SK-N-SH (cell line): ENCODE results near the gene GRM5. TPM values are rescaled to one million over a fixed set of nuclear protein-coding genes. Genes with fewer than 3 reads are reported as not detected.

Experiments
- CTCF ChIA-PET: fragments of 300-600, 350-600 bp; formaldehyde crosslinking; extraction: SDS; loops from one replicate; lab custom pipeline; 2021; lab: Yijun Ruan, JAX
- POLR2A ChIA-PET: fragments of 350-600 bp; sonication (Branson Sonifier 250); formaldehyde crosslinking; extraction: SDS; loops from one replicate; lab custom pipeline; 2020; ENCODE audit warnings: antibody characterized with exemption, inconsistent platforms; lab: Yijun Ruan, JAX
- DNase-seq: peaks from one replicate; pipeline ENCODE4 v3.0.0; 2012
- H2AFZ ChIP-seq: fragments of 200-600 bp; sonication (generic); 2 replicates; pipeline ENCODE4 v1.8.1; 2016; ENCODE audit warnings: antibody characterized with exemption, mild to moderate bottlenecking, low read depth
- H3F3A ChIP-seq: fragments of 200-600 bp; sonication (generic); replicated peaks from 2 replicates; pipeline ENCODE3; 2016; ENCODE audit warnings: antibody characterized with exemption, mild to moderate bottlenecking; ENCODE audit not compliant: insufficient read depth
- H3K27ac ChIP-seq, 2 experiments: fragments of 200-500 bp in 1 of 2; fragments of 200-600 bp in 1 of 2; sonication (Bioruptor generic) in 1 of 2; sonication (generic), shearing (Covaris generic) in 1 of 2; 2 replicates each; pipeline versions ENCODE4 v1.5.1 to v1.6.1; 2014 to 2016; ENCODE audit warnings: low read depth in 2 of 2, inconsistent platforms in 1 of 2, low read length in 1 of 2, mild to moderate bottlenecking in 1 of 2, mixed read lengths in 1 of 2
- H3K27me3 ChIP-seq: fragments of 200-600 bp; sonication (generic), shearing (Covaris generic); 2 replicates; pipeline ENCODE4 v1.6.1; 2016; ENCODE audit warnings: mixed run types; ENCODE audit not compliant: insufficient read depth
- H3K36me3 ChIP-seq, 2 experiments: fragments of 200-500 bp in 1 of 2; fragments of 200-600 bp in 1 of 2; sonication (Bioruptor generic) in 1 of 2; sonication (generic) in 1 of 2; replicated peaks in 1 of 2; 2 replicates each; pipeline versions ENCODE3 to v1.5.1; 2014 to 2016; ENCODE audit warnings: low read length in 1 of 2, mild to moderate bottlenecking in 1 of 2; ENCODE audit not compliant: insufficient read depth in 2 of 2, control insufficient read depth in 1 of 2
- H3K4me1 ChIP-seq, 2 experiments: fragments of 200-500 bp in 1 of 2; fragments of 200-600 bp in 1 of 2; sonication (Bioruptor generic) in 1 of 2; sonication (generic), shearing (Covaris generic) in 1 of 2; 2 replicates each; pipeline versions ENCODE4 v1.5.1 to v1.6.1; 2014 to 2016; ENCODE audit warnings: low read depth in 1 of 2, low read length in 1 of 2, mixed run types in 1 of 2; ENCODE audit not compliant: insufficient read depth in 2 of 2, control insufficient read depth in 1 of 2
- H3K4me2 ChIP-seq: fragments of 200-600 bp; sonication (generic), shearing (Covaris generic); 2 replicates; pipeline ENCODE4 v1.6.1; 2017; ENCODE audit warnings: mixed run types
- H3K4me3 ChIP-seq, 2 experiments: fragments of 200-500 bp in 1 of 2; fragments of 200-600 bp in 1 of 2; sonication (Bioruptor generic) in 1 of 2; sonication (generic), shearing (Covaris generic) in 1 of 2; 2 replicates each; pipeline versions ENCODE4 v1.5.1 to v1.8.1; 2014 to 2016; ENCODE audit warnings: low read depth in 2 of 2, inconsistent platforms in 1 of 2, low read length in 1 of 2, mild to moderate bottlenecking in 1 of 2, mixed read lengths in 1 of 2, moderate library complexity in 1 of 2
- H3K79me2 ChIP-seq: fragments of 200-600 bp; sonication (generic); 2 replicates; pipeline ENCODE4 v1.8.1; 2017; ENCODE audit warnings: mild to moderate bottlenecking; ENCODE audit not compliant: insufficient read depth
- H3K9ac ChIP-seq: fragments of 200-600 bp; sonication (generic); 2 replicates; pipeline ENCODE4 v1.6.1; 2017; ENCODE audit warnings: mixed run types
- H3K9me2 ChIP-seq: fragments of 200-600 bp; sonication (generic); 2 replicates; pipeline ENCODE4 v1.6.1; 2017; ENCODE audit warnings: mixed run types
- H3K9me3 ChIP-seq: fragments of 200-600 bp; sonication (generic); 2 replicates; pipeline ENCODE4 v1.6.1; 2017; ENCODE audit warnings: mixed run types, mild to moderate bottlenecking, moderate library complexity
- H4K20me1 ChIP-seq: fragments of 200-600 bp; sonication (generic); 2 replicates; pipeline ENCODE4 v1.6.1; 2017; ENCODE audit warnings: mild to moderate bottlenecking, mixed run types; ENCODE audit not compliant: insufficient read depth
- CTCF ChIP-seq: fragments of 200-600 bp; sonication (generic); IDR thresholded peaks from 2 replicates; pipeline ENCODE4 v1.6.1; 2017; ENCODE audit warnings: antibody characterized with exemption, mild to moderate bottlenecking, moderate library complexity
- EP300 ChIP-seq, 2 experiments: IDR thresholded peaks; 2 replicates each; pipeline versions ENCODE4 v1.4.0 to v1.6.1; 2012; ENCODE audit warnings: borderline replicate concordance in 1 of 2, low read depth in 1 of 2, low read length in 1 of 2
- EZH2phosphoT487 ChIP-seq: fragments of 200-600 bp; sonication (generic); IDR thresholded peaks from 2 replicates; pipeline ENCODE4 v1.6.1; 2017; ENCODE audit warnings: low read depth, mixed run types, mild to moderate bottlenecking, antibody characterized with exemption, moderate library complexity, borderline replicate concordance
- FOSL2 ChIP-seq: IDR thresholded peaks from 2 replicates; pipeline ENCODE4 v1.4.0; 2012; ENCODE audit warnings: low read depth, mild to moderate bottlenecking, moderate library complexity, borderline replicate concordance
- FOXM1 ChIP-seq: IDR thresholded peaks from 2 replicates; pipeline ENCODE4 v1.4.0; 2012; ENCODE audit warnings: low read depth, mild to moderate bottlenecking
- GABPA ChIP-seq: IDR thresholded peaks from 2 replicates; pipeline ENCODE4 v1.4.0; 2012; ENCODE audit warnings: low read depth, mild to moderate bottlenecking
- JUND ChIP-seq: IDR thresholded peaks from 2 replicates; pipeline ENCODE4 v1.4.0; 2012
- MAX ChIP-seq: IDR thresholded peaks from 2 replicates; pipeline ENCODE4 v1.4.0; 2012; ENCODE audit warnings: low read depth
- MEF2A ChIP-seq: IDR thresholded peaks from 2 replicates; pipeline ENCODE4 v1.4.0; 2012; ENCODE audit warnings: low read depth, borderline replicate concordance
- NFIC ChIP-seq: IDR thresholded peaks from 2 replicates; pipeline ENCODE4 v1.4.0; 2012; ENCODE audit warnings: borderline replicate concordance
- NRF1 ChIP-seq: IDR thresholded peaks from 2 replicates; pipeline ENCODE4 v1.6.1; 2012; ENCODE audit warnings: low read depth, mild to moderate bottlenecking, low read length
- PBX3 ChIP-seq: IDR thresholded peaks from 2 replicates; pipeline ENCODE4; 2012
- POLR2AphosphoS5 ChIP-seq: IDR thresholded peaks from 2 replicates; pipeline ENCODE4 v1.6.1; 2012; ENCODE audit warnings: low read depth, low read length
- RAD21 ChIP-seq: IDR thresholded peaks from 2 replicates; pipeline ENCODE4 v1.6.1; 2012; ENCODE audit warnings: mild to moderate bottlenecking, low read length
- RCOR1 ChIP-seq: fragments of 150-350 bp; IDR thresholded peaks from 2 replicates; pipeline ENCODE4 v1.6.1; 2017; ENCODE audit warnings: antibody characterized with exemption, low read length
- RFX5 ChIP-seq: IDR thresholded peaks from 2 replicates; pipeline ENCODE4 v1.6.1; 2012; ENCODE audit warnings: mild to moderate bottlenecking, improper control_type of control experiment, low read length
- RXRA ChIP-seq: IDR thresholded peaks from 2 replicates; pipeline ENCODE4 v1.4.0; 2012; ENCODE audit warnings: low read depth, mild to moderate bottlenecking, borderline replicate concordance
- TCF12 ChIP-seq: IDR thresholded peaks from 2 replicates; pipeline ENCODE4 v1.4.0; 2012
- TEAD4 ChIP-seq: IDR thresholded peaks from 2 replicates; pipeline ENCODE4 v1.4.0; 2012; ENCODE audit warnings: mild to moderate bottlenecking, borderline replicate concordance; ENCODE audit not compliant: insufficient read depth
- YY1 ChIP-seq: IDR thresholded peaks from 2 replicates; pipeline ENCODE4 v1.4.0; 2012; ENCODE audit warnings: low read depth, mild to moderate bottlenecking
- WGBS: methylation state at CpG from one replicate; pipeline ENCODE4 v1.1.6; 2017; ENCODE audit warnings: low lambda C conversion rate; 5-methylcytosine and 5-hydroxymethylcytosine counted together
- polyA plus RNA-seq, 3 experiments: library from polyadenylated mRNA; depleted of rRNA; stranded (reverse); fragments of >200 nt; gene quantifications; 2 replicates each; pipeline ENCODE4 v1.2.3, GENCODE V29; 2012
- TF ChIP-seq, protein P1 (sequence below): IDR thresholded peaks from 2 replicates; pipeline ENCODE4 v1.4.0; 2012; ENCODE audit warnings: low read depth, borderline replicate concordance
- TF ChIP-seq, protein P2 (sequence below): IDR thresholded peaks from 2 replicates; pipeline ENCODE4 v1.6.1; 2012; ENCODE audit warnings: mild to moderate bottlenecking, low read depth, low read length, moderate library complexity
- TF ChIP-seq, protein P3 (sequence below): IDR thresholded peaks from 2 replicates; pipeline ENCODE4 v1.4.0; 2012; ENCODE audit warnings: low read depth, borderline replicate concordance

GRM5 gene
- polyA plus RNA-seq, 1 of the 3 experiments (the other 2 are of a cell fraction), result not detected

GRCh38 chr11:88555018-88555828 is 510.6 kb downstream of the GRM5 start:
- Histone ChIP-seq H2AFZ (peak overlapping the region; percentile 45), H3K4me2 (peak overlapping the region; percentile 65; the same call in 1 of the 2 replicates), H3F3A (peaks cover 25% of the 10 kb centered on the region), H4K20me1 (no peaks in the 10 kb centered on the region), H3K9ac (peak overlapping the region; percentile 30; the same call in 1 of the 2 replicates), H3K27ac (peak overlapping the region in 1 of 2 experiments; percentile 96; a peak in 2 of 4 replicates), H3K9me2 (no peaks in the 10 kb centered on the region), H3K79me2 (no peaks in the 10 kb centered on the region), H3K27me3 (no peaks in the 10 kb centered on the region), H3K36me3 (no peaks in the 10 kb centered on the region), H3K4me3 (peak overlapping the region in 1 of 2 experiments; percentile 32; a peak in 2 of 4 replicates), H3K9me3 (no peaks in the 10 kb centered on the region), H3K4me1 (peaks cover 0 to 9% of the 10 kb centered on the region in 2 experiments; a peak in 1 of 4 replicates)
- no peak for DNase-seq
- POLR2A ChIA-PET, result no interaction called here
- TF ChIP-seq NFIC, result peak; percentile 90
- peak; percentile 85 for TF ChIP-seq TCF12
- TF ChIP-seq FOSL2, result peak; percentile 92
- TF ChIP-seq, protein P1, sequence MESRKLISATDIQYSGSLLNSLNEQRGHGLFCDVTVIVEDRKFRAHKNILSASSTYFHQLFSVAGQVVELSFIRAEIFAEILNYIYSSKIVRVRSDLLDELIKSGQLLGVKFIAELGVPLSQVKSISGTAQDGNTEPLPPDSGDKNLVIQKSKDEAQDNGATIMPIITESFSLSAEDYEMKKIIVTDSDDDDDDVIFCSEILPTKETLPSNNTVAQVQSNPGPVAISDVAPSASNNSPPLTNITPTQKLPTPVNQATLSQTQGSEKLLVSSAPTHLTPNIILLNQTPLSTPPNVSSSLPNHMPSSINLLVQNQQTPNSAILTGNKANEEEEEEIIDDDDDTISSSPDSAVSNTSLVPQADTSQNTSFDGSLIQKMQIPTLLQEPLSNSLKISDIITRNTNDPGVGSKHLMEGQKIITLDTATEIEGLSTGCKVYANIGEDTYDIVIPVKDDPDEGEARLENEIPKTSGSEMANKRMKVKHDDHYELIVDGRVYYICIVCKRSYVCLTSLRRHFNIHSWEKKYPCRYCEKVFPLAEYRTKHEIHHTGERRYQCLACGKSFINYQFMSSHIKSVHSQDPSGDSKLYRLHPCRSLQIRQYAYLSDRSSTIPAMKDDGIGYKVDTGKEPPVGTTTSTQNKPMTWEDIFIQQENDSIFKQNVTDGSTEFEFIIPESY, result peak; percentile 14; the same call in 1 of the 2 replicates
- TF ChIP-seq NRF1, result no peak
- TF ChIP-seq MEF2A, result no peak
- peak; percentile 66 for TF ChIP-seq PBX3
- no peak for TF ChIP-seq YY1
- TF ChIP-seq RXRA, result peak; percentile 70; the same call in 1 of the 2 replicates
- TF ChIP-seq, protein P2, sequence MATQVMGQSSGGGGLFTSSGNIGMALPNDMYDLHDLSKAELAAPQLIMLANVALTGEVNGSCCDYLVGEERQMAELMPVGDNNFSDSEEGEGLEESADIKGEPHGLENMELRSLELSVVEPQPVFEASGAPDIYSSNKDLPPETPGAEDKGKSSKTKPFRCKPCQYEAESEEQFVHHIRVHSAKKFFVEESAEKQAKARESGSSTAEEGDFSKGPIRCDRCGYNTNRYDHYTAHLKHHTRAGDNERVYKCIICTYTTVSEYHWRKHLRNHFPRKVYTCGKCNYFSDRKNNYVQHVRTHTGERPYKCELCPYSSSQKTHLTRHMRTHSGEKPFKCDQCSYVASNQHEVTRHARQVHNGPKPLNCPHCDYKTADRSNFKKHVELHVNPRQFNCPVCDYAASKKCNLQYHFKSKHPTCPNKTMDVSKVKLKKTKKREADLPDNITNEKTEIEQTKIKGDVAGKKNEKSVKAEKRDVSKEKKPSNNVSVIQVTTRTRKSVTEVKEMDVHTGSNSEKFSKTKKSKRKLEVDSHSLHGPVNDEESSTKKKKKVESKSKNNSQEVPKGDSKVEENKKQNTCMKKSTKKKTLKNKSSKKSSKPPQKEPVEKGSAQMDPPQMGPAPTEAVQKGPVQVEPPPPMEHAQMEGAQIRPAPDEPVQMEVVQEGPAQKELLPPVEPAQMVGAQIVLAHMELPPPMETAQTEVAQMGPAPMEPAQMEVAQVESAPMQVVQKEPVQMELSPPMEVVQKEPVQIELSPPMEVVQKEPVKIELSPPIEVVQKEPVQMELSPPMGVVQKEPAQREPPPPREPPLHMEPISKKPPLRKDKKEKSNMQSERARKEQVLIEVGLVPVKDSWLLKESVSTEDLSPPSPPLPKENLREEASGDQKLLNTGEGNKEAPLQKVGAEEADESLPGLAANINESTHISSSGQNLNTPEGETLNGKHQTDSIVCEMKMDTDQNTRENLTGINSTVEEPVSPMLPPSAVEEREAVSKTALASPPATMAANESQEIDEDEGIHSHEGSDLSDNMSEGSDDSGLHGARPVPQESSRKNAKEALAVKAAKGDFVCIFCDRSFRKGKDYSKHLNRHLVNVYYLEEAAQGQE, result no peak
- peak in 1 of 2 experiments; percentile 84; a peak in 1 of 4 replicates for TF ChIP-seq EP300 (IDR thresholded peaks at IDR 0.05; ENCODE audit: borderline replicate concordance in 1 of 2, low read depth in 1 of 2, low read length in 1 of 2)
- TF ChIP-seq, protein P3, sequence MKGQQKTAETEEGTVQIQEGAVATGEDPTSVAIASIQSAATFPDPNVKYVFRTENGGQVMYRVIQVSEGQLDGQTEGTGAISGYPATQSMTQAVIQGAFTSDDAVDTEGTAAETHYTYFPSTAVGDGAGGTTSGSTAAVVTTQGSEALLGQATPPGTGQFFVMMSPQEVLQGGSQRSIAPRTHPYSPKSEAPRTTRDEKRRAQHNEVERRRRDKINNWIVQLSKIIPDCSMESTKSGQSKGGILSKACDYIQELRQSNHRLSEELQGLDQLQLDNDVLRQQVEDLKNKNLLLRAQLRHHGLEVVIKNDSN, result no peak
- no peak for TF ChIP-seq RFX5
- no peak for TF ChIP-seq EZH2phosphoT487
- no peak for TF ChIP-seq RAD21
- TF ChIP-seq RCOR1, result no peak
- peak; percentile 70; the same call in 1 of the 2 replicates for TF ChIP-seq FOXM1
- TF ChIP-seq CTCF, result no peak
- TF ChIP-seq POLR2AphosphoS5, result peak; percentile 54; the same call in 1 of the 2 replicates
- TF ChIP-seq MAX, result peak; percentile 70
- TF ChIP-seq GABPA, result no peak
- peak; percentile 88 for TF ChIP-seq TEAD4
- peak; percentile 87 for TF ChIP-seq JUND
- CTCF ChIA-PET, result no interaction called here
- 14% methylated on average over 7 of the region's 7 CpGs for WGBS
